Measurements from ENCODE around the gene TEX22. TPM values are rescaled to one million over a fixed set of nuclear protein-coding genes. Genes with fewer than 3 reads are reported as not detected.

Gene TEX22
- total and polyA plus RNA-seq, 7 donors = 0.50 TPM; not detected in 6

DNA sequence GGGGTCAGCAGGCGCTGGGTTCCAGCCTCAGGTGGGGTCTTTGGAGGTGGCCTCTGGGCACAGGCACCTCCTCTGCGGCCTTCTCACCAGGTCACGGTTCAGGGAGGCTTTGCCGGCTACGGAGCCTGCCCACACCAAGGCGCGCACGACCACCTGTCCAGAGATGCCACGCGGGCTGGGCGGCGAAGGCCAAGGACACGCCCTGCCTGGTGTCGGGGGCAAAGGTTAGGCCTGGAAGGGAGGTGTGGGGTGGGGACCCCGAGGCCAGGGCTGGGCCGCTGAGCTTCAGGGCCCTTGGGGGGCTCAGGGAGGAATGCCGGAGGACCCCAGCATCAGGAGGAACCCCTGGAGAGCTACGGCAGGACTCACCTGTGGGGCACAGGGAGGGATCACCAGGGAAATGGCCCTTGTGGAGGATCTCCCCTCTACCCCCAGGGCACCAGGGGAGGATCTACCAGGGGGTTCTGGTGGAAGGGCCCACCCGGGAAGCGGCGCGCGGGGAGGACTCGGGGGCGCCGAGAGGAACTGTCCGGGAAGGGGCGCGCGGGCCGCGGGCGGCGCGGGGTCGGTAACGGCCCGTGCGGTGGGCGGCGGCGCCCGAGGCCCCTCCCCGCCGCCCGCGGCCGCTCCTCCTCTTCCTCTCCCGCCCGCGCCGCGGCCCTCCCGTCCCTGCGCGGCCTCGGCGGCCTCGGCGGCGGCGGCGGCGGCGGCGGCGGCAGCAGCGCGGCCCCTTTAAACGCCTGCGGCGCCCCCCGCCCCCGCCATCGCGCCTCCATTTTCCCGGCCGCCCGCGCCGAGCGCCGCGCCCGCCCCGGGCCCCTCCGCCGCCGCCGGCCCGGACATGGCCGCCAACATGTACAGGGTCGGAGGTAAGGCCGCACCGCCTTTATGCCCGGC lies 21.1 kb downstream of the TEX22 start, which contains the start of gene MTA1:
MTA1 (plus strand) TSS at position 633 of the 897 bp plus-strand sequence; CDS start at position 842, 209 bp downstream.
- Histone ChIP-seq H3K9me3 (no peaks in the 10 kb centered on the region), H3K27ac (peak within 1 kb of the TSS; percentile 74 to 84 (median 81)), H3K27me3 (no peaks in the 10 kb centered on the region), H3K4me3 (peak within 1 kb of the TSS; percentile 73 to 84 (median 78)), H3K36me3 (no peaks in the 10 kb centered on the region), H3K4me1 (peaks cover 0 to 54% (median 49%) of the 10 kb centered on the region in 4 donors)
- intact Hi-C loops (cut with DNase I) = loop anchor here (2.0 to 5.0 kb wide), 2 partner anchors 71 to 107 kb away; partner anchors contain the start of genes PACS2 and TEDC1
- TF ChIP-seq POLR2A (IDR thresholded peaks at IDR 0.05) = no peak
- TF ChIP-seq, protein P1, sequence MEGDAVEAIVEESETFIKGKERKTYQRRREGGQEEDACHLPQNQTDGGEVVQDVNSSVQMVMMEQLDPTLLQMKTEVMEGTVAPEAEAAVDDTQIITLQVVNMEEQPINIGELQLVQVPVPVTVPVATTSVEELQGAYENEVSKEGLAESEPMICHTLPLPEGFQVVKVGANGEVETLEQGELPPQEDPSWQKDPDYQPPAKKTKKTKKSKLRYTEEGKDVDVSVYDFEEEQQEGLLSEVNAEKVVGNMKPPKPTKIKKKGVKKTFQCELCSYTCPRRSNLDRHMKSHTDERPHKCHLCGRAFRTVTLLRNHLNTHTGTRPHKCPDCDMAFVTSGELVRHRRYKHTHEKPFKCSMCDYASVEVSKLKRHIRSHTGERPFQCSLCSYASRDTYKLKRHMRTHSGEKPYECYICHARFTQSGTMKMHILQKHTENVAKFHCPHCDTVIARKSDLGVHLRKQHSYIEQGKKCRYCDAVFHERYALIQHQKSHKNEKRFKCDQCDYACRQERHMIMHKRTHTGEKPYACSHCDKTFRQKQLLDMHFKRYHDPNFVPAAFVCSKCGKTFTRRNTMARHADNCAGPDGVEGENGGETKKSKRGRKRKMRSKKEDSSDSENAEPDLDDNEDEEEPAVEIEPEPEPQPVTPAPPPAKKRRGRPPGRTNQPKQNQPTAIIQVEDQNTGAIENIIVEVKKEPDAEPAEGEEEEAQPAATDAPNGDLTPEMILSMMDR (IDR thresholded peaks at IDR 0.05) = no peak
- TF ChIP-seq EP300 (IDR thresholded peaks at IDR 0.05) = no peak
- TF ChIP-seq POLR2AphosphoS5 (IDR thresholded peaks at IDR 0.05) = no peak
- no peak for DNase-seq
- 2 to 5% methylated on average over 96 of the region's 96 CpGs for WGBS, 2 donors

DNA sequence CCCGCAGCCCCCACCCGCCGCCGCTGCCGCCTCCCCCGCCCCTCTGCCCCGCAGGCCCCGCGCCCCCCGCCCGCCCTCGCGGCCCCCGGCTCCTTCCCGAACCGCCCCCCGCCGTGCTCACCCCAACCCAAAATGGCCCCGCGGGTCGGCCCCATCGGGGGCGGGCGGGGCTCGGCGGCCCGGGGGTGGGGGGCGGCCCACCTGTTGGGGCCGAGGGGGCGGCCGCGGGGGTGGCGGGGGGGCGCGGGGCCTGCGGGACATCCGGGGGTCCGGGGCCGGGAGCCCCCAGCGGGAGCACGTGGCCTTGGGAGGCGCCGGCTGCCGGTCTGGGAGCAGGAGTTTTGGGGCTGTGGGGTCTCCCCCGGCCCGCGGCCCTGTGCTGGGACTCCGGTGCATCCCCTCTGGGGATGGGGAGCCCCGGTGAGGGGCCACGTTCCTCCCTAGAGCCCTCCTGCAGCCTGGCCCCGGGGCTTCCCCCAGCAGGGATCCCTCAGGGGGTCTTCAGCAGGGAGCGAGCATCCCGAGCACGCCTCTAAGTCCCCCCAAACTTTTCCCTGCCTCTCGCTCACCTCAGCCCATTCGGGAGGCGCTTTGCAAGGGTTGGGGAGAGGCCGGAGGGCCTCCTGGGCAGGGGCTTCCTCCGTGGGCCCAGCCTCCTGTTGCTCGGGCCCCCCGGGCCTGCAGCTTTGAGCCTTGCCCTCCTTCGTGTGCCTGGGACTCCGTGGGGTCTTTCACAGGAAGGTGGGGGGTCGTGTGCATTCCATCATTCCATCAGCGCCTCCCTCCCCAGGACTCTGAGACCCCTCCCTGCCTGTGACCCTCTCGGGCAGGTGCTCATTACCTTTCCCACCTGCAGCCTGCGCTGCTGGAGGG lies 22.0 kb downstream of the TEX22 start:
- H3K4me1 ChIP-seq = peaks cover 0 to 47% (median 42%) of the 10 kb centered on the region in 4 donors

DNA sequence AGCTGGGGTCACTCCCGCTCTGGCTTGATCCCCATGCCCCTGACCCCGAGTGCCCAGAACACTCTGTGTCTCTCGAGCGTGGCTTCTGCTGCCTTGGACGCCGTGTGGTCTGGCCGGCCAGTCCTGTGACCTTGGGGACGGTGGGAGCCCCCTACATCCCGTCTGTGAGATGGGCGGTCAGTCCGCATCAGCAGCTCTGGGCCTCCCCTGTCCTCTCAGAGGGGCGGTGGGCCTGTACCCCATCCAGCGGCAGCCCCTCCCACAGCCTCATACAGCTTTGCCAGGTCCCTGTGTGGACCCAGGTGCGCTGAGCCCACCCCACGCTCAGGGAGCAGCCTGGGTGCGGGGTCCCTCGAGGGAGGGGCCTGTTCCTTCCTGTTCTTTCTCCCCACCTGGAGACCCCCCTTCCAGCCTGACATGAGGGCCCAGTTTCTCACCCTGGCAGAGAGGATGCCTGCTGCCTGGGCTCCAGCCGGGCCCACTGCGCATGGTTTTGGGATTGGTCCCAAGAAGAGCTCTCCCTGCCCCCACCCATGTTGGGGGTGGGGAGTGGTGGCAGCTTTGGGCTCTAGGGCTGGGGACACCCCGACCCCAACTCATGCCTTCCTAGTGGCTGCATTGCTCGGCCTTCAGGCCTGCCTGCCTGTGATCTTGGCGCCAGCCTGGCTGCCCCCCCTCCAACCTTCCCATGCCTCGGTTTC lies 22.8 kb downstream of the TEX22 start:
- TF ChIP-seq EP300 (IDR thresholded peaks at IDR 0.05) = no peak
- no peak for TF ChIP-seq POLR2A (IDR thresholded peaks at IDR 0.05)
- TF ChIP-seq, protein P1 (IDR thresholded peaks at IDR 0.05) = no peak
- peaks cover 0 to under 1% (median 0%) of the 10 kb centered on the region in 4 donors for H3K36me3 ChIP-seq
- intact Hi-C loops (cut with DNase I) = no loop called here
- no peak for DNase-seq
- H3K4me1 ChIP-seq = peaks cover 0 to 40% (median 35%) of the 10 kb centered on the region in 4 donors
- H3K4me3 ChIP-seq = peak overlapping the region; percentile 53 to 84 (median 78)
- WGBS, 2 donors = 52 to 55% methylated on average over 23 of the region's 23 CpGs
- no peaks in the 10 kb centered on the region for H3K27me3 ChIP-seq
- H3K27ac ChIP-seq = peak overlapping the region; percentile 71 to 84 (median 81)
- no peaks in the 10 kb centered on the region for H3K9me3 ChIP-seq

More for the DNA sequence above, 22.0 kb downstream of the TEX22 start:
- no peak for DNase-seq
- H3K36me3 ChIP-seq = no peaks in the 10 kb centered on the region
- intact Hi-C loops (cut with DNase I) = no loop called here
- no peaks in the 10 kb centered on the region for H3K9me3 ChIP-seq
- TF ChIP-seq POLR2AphosphoS5 (IDR thresholded peaks at IDR 0.05) (no peak), EP300 (IDR thresholded peaks at IDR 0.05) (no peak), POLR2A (IDR thresholded peaks at IDR 0.05) (no peak)
- TF ChIP-seq, protein P1 (IDR thresholded peaks at IDR 0.05) = no peak
- H3K27me3 ChIP-seq = no peaks in the 10 kb centered on the region
- peak overlapping the region; percentile 53 to 84 (median 78) for H3K4me3 ChIP-seq
- WGBS, 2 donors = 2 to 3% methylated on average over 65 to 66 of the region's 67 CpGs
- peak overlapping the region; percentile 71 to 84 (median 81) for H3K27ac ChIP-seq

Data from sigmoid colon (tissue), 7 donors.